Measurements from ENCODE around the gene GXYLT1. TPM values are rescaled to one million over a fixed set of nuclear protein-coding genes. Genes with fewer than 3 reads are reported as not detected.
"Not testable (repeated sequence)": the region's sequence is repeated elsewhere in the genome, so short reads cannot be mapped to it uniquely, and the experiment has no call there.

The GXYLT1 gene
- total RNA-seq, 1 donor from 2014 or later, result 5.4 TPM

- intact Hi-C loops (cut with micrococcal nuclease), result no loop called here
- TF ChIP-seq CTCF (IDR thresholded peaks at IDR 0.05; ENCODE audit: borderline replicate concordance), result no peak
These were observed 88.5 kb downstream of the GXYLT1 start for GRCh38 chr12:42056130-42056529.

GRCh38 chr12:42053456-42053855 lies 91.2 kb downstream of the GXYLT1 start:
- Histone ChIP-seq H3K36me3 (no peaks in the 10 kb centered on the region), H3K27me3 (ENCODE audit: low read depth) (no peaks in the 10 kb centered on the region), H3K9me3 (replicated peaks) (no peaks in the 10 kb centered on the region), H3K27ac (replicated peaks) (no peak overlapping the region), H3K4me3 (no peak overlapping the region), H3K4me1 (no peaks in the 10 kb centered on the region)
- TF ChIP-seq CTCF (IDR thresholded peaks at IDR 0.05; ENCODE audit: borderline replicate concordance), result no peak
- intact Hi-C loops (cut with micrococcal nuclease), result no loop called here
- DNase-seq, result no peak

More at GRCh38 chr12:42056130-42056529, 88.5 kb downstream of the GXYLT1 start:
- no peak for DNase-seq
- H3K4me3 ChIP-seq, result no peak overlapping the region
- H3K9me3 ChIP-seq (replicated peaks), result no peaks in the 10 kb centered on the region
- H3K36me3 ChIP-seq, result no peaks in the 10 kb centered on the region
- no peak overlapping the region for H3K27ac ChIP-seq (replicated peaks)
- H3K27me3 ChIP-seq (ENCODE audit: low read depth), result no peaks in the 10 kb centered on the region
- H3K4me1 ChIP-seq, result no peaks in the 10 kb centered on the region

GRCh38 chr12:42048980-42049379 lies 95.7 kb downstream of the GXYLT1 start:
- intact Hi-C loops (cut with micrococcal nuclease); H3K4me3 ChIP-seq; H3K4me1 ChIP-seq; H3K27ac ChIP-seq (replicated peaks); DNase-seq; H3K27me3 ChIP-seq (ENCODE audit: low read depth); H3K36me3 ChIP-seq: not testable (repeated sequence)
- H3K9me3 ChIP-seq (replicated peaks), result peaks cover 15% of the 10 kb centered on the region

- no peaks in the 10 kb centered on the region for H3K4me1 ChIP-seq
- TF ChIP-seq CTCF (IDR thresholded peaks at IDR 0.05; ENCODE audit: borderline replicate concordance), result no peak
- H3K4me3 ChIP-seq, result no peak overlapping the region
- H3K27me3 ChIP-seq (ENCODE audit: low read depth), result no peaks in the 10 kb centered on the region
- no peak overlapping the region for H3K27ac ChIP-seq (replicated peaks)
- intact Hi-C loops (cut with micrococcal nuclease), result no loop called here
- no peak for DNase-seq
- H3K9me3 ChIP-seq (replicated peaks), result peaks cover 15% of the 10 kb centered on the region
- no peaks in the 10 kb centered on the region for H3K36me3 ChIP-seq
These were observed 105.1 kb downstream of the GXYLT1 start for GRCh38 chr12:42039577-42039976.

GRCh38 chr12:42039176-42039575 lies 105.5 kb downstream of the GXYLT1 start:
- no peaks in the 10 kb centered on the region for H3K4me1 ChIP-seq
- no peak overlapping the region for H3K4me3 ChIP-seq
- no peak for TF ChIP-seq CTCF (IDR thresholded peaks at IDR 0.05; ENCODE audit: borderline replicate concordance)
- H3K27ac ChIP-seq (replicated peaks), result no peak overlapping the region
- no peak for DNase-seq
- H3K9me3 ChIP-seq (replicated peaks), result peaks cover 15% of the 10 kb centered on the region
- intact Hi-C loops (cut with micrococcal nuclease), result no loop called here
- no peaks in the 10 kb centered on the region for H3K27me3 ChIP-seq (ENCODE audit: low read depth)
- no peaks in the 10 kb centered on the region for H3K36me3 ChIP-seq

- no peak overlapping the region for H3K27ac ChIP-seq (replicated peaks)
- H3K9me3 ChIP-seq (replicated peaks), result peaks cover 11% of the 10 kb centered on the region
- no peak overlapping the region for H3K4me3 ChIP-seq
- no peaks in the 10 kb centered on the region for H3K27me3 ChIP-seq (ENCODE audit: low read depth)
- no peak for DNase-seq
- no peaks in the 10 kb centered on the region for H3K36me3 ChIP-seq
- TF ChIP-seq CTCF (IDR thresholded peaks at IDR 0.05; ENCODE audit: borderline replicate concordance), result no peak
- intact Hi-C loops (cut with micrococcal nuclease), result no loop called here
- H3K4me1 ChIP-seq, result no peaks in the 10 kb centered on the region
These were observed 112.7 kb downstream of the GXYLT1 start for GRCh38 chr12:42031847-42032564.

Data from left ventricle myocardium inferior (tissue), 1 donor.